Activated naive CD4-positive, alpha-beta T cell treated with anti-CD3 and anti-CD28 coated beads for 36 hours (primary cell): ENCODE results near the gene ACAP2. TPM values are rescaled to one million over a fixed set of nuclear protein-coding genes. Genes with fewer than 3 reads are reported as not detected.
"Not testable (repeated sequence)": the region's sequence is repeated elsewhere in the genome, so short reads cannot be mapped to it uniquely, and the experiment has no call there.

Experiments
- CTCF ChIA-PET: fragments of 350-600 bp; sonication (Branson Sonifier 250); formaldehyde crosslinking; loops from one replicate; lab custom pipeline; 2021; ENCODE audit warnings: antibody characterized with exemption; lab: Charles Lee
- DNase-seq: peaks from one replicate; pipeline ENCODE4 v3.0.0-alpha.2; 2020
- H3K27ac Mint-ChIP-seq: one replicate; pipeline ENCODE4 v1.8.0; 2021; ENCODE audit warnings: mild to moderate bottlenecking, mixed read lengths
- H3K27me3 Mint-ChIP-seq: one replicate; pipeline ENCODE4 v1.8.0; 2021; ENCODE audit warnings: low read depth, mixed read lengths
- H3K36me3 Mint-ChIP-seq: one replicate; pipeline ENCODE4 v1.8.0; 2021; ENCODE audit warnings: low read depth, mixed read lengths
- H3K4me1 Mint-ChIP-seq: one replicate; pipeline ENCODE4 v1.8.0; 2021; ENCODE audit warnings: low read depth, mixed read lengths
- H3K4me3 Mint-ChIP-seq: one replicate; pipeline ENCODE4 v1.8.0; 2021; ENCODE audit warnings: mild to moderate bottlenecking, moderate library complexity, mixed read lengths
- H3K9me3 Mint-ChIP-seq: one replicate; pipeline ENCODE4 v1.8.0; 2021; ENCODE audit warnings: mixed read lengths
- intact Hi-C: fragments of 100-400 bp; cut with micrococcal nuclease; formaldehyde crosslinking; loops from one replicate; pipeline ENCODE4 v1.15.1; 2023
- total RNA-seq, 2 experiments: library from RNA; stranded (reverse); gene quantifications; one replicate each; pipeline ENCODE4 v1.2.3, GENCODE V29; 2021

Gene ACAP2
- total RNA-seq, 2 experiments from 2014 or later: 37.9 to 42.1 TPM

DNA sequence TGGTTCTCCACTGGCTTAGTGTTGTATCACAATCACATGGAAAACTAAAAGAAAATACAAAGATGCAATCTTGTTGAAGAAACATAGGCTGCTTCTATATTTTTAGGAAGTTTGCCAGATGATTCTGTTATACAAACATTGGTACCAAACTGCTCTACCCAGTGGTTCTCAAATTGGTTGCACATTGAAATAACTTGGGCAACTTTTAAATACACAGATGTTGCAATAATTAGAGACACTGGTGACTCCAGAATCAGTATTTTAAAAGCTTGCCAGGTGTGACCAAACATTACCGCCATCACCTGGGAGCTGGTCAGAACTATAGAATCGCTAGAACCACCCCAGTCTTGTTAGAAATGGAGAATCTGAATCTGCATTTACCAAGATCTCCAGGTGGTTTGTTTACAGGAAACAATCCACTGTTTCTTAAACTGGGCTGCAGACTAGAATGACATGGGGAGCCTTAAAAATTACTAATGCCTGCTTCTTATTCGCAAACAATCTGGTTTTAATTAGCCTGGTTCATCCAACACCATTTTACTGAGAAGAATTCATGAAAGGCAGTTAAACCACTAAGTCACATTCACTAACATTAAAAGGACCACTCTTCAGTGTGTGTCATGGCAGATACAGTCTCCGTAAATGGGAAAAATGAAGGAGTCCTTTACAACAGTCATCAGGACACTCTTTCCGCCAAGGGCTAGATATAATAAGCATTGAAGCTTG lies 76.5 kb downstream of the ACAP2 start:
- CTCF ChIA-PET: interaction anchor here (1.2 kb wide), 1 partner anchor 172 kb away, joined by 3 read pairs; no protein-coding TSS in a partner anchor

DNA sequence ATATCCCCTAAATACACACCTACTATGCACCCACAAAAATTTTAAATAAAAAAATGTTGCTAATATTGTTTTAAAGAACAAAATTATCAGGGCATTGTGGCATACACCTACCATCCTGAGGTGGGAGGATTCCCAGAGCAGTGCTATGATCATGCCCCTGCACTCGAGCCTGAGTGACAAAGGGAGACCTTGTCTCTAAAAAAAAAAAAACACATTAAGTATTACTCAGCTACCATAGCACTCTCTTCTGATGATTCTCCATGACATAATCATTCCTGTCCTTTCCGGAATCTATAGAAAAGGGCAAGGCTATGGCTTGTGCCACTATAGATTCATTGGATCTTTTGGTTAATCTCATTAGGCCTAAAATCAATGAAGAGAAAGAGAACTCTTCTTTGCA lies 77.4 kb downstream of the ACAP2 start:
- H3K36me3 Mint-ChIP-seq: peaks cover 15% of the 10 kb centered on the region
- CTCF ChIA-PET: no interaction called here
- H3K27me3 Mint-ChIP-seq: no peaks in the 10 kb centered on the region
- H3K9me3 Mint-ChIP-seq: no peaks in the 10 kb centered on the region
- intact Hi-C loops: no loop called here
- DNase-seq: no peak
- H3K4me1 Mint-ChIP-seq: peaks cover 16% of the 10 kb centered on the region
- no peak overlapping the region for H3K4me3 Mint-ChIP-seq
- no peak overlapping the region for H3K27ac Mint-ChIP-seq

More for the DNA sequence above, 76.5 kb downstream of the ACAP2 start:
- H3K36me3 Mint-ChIP-seq: peaks cover 23% of the 10 kb centered on the region
- peaks cover 11% of the 10 kb centered on the region for H3K4me1 Mint-ChIP-seq
- no peak overlapping the region for H3K27ac Mint-ChIP-seq
- no peaks in the 10 kb centered on the region for H3K9me3 Mint-ChIP-seq
- DNase-seq: no peak
- no peaks in the 10 kb centered on the region for H3K27me3 Mint-ChIP-seq
- intact Hi-C loops: no loop called here
- H3K4me3 Mint-ChIP-seq: no peak overlapping the region

DNA sequence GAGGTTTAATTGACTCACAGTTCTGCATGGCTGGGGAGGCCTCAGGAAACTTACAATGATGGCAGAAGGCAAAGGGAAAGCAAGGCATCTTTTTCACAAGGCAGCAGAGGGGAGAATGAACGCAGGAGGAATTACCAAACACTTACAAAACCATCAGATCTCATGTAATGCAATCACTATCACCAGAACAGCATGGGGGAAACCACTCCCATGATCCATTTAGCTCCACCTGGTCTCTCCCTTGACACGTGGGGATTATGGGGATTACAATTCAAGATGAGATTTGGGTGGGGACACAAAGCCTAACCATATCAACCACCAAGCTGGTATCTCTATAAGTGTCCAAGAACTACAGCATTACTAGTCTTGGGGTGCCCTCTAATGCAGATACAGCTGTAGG lies 85.0 kb downstream of the ACAP2 start:
- DNase-seq, H3K27me3 Mint-ChIP-seq, intact Hi-C loops, H3K4me3 Mint-ChIP-seq, CTCF ChIA-PET, H3K27ac Mint-ChIP-seq, H3K9me3 Mint-ChIP-seq: not testable (repeated sequence)
- Mint-ChIP-seq H3K4me1 (peaks cover 43% of the 10 kb centered on the region), H3K36me3 (peaks cover 20% of the 10 kb centered on the region)

GRCh38 chr3:195356151-195357086 lies 86.4 kb downstream of the ACAP2 start:
- no peak overlapping the region for H3K27ac Mint-ChIP-seq
- no peaks in the 10 kb centered on the region for H3K27me3 Mint-ChIP-seq
- H3K9me3 Mint-ChIP-seq: peaks cover 1% of the 10 kb centered on the region
- H3K4me3 Mint-ChIP-seq: no peak overlapping the region
- intact Hi-C loops: no loop called here
- peaks cover 33% of the 10 kb centered on the region for H3K4me1 Mint-ChIP-seq
- CTCF ChIA-PET: no interaction called here
- no peak for DNase-seq
- peaks cover 19% of the 10 kb centered on the region for H3K36me3 Mint-ChIP-seq

DNA sequence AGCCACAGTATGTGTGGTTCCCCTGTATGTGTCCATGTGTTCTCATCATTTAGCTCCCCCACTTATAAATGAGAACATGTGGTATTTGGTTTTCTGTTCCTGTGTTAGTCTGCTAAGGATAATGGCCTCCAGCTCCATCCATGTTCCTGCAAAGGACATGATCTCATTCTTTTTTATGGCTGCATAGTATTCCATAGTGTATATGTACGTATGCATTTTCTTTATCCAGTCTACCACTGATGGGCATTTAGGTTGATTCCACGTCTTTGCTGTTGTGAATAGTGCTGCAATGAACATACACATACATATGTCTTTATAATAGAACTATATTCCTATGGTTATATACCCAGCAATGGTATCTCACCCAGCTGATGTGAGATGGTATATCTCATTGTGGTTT lies 88.8 kb downstream of the ACAP2 start:
- peaks cover 18% of the 10 kb centered on the region for H3K36me3 Mint-ChIP-seq
- H3K27me3 Mint-ChIP-seq, H3K9me3 Mint-ChIP-seq, CTCF ChIA-PET, intact Hi-C loops, DNase-seq, H3K27ac Mint-ChIP-seq, H3K4me3 Mint-ChIP-seq: not testable (repeated sequence)
- peaks cover 16% of the 10 kb centered on the region for H3K4me1 Mint-ChIP-seq

DNA sequence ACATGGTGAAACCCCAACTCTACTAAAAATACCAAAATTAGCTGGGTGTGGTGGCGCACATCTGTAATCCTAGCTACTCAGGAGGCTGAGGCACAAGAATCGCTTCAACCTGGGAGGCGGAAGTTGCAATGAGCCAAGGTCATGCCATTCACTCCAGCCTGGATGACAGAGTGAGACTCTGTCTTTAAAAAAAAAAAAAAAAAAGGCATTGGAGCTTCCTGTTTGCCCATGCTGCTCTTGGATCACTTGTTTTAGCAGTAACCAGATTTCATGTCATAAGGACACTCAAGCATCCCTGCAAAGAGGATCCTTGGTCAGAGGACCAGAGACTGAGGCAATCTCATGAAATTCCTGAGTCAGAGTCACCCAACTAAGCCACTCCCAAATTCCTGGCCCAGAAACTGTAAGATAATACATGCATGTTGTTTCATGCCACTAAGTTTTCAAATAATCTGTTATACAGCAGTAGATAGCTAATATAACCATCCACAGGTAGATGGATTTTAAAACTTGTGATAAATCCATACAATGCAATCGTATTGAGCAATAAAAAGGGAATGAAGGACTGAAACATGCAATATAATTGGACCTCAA lies 89.8 kb downstream of the ACAP2 start:
- intact Hi-C loops: no loop called here

GRCh38 chr3:195348426-195349115 lies 94.2 kb downstream of the ACAP2 start:
- no peaks in the 10 kb centered on the region for H3K9me3 Mint-ChIP-seq
- H3K27ac Mint-ChIP-seq: no peak overlapping the region
- intact Hi-C loops: no loop called here
- H3K27me3 Mint-ChIP-seq: no peaks in the 10 kb centered on the region
- CTCF ChIA-PET: no interaction called here
- DNase-seq: no peak
- H3K36me3 Mint-ChIP-seq: peaks cover 4% of the 10 kb centered on the region
- peaks cover 7% of the 10 kb centered on the region for H3K4me1 Mint-ChIP-seq
- no peak overlapping the region for H3K4me3 Mint-ChIP-seq

More for the DNA sequence above, 89.8 kb downstream of the ACAP2 start:
- Mint-ChIP-seq H3K4me3 (no peak overlapping the region), H3K27me3 (no peaks in the 10 kb centered on the region), H3K9me3 (peaks cover 1% of the 10 kb centered on the region), H3K36me3 (peaks cover 21% of the 10 kb centered on the region), H3K4me1 (peaks cover 9% of the 10 kb centered on the region), H3K27ac (no peak overlapping the region)
- CTCF ChIA-PET: interaction anchor here (0.7 kb wide), 1 partner anchor 27 kb away, joined by 4 read pairs; no protein-coding TSS in a partner anchor
- DNase-seq: no peak

GRCh38 chr3:195337747-195338146 lies 105.1 kb downstream of the ACAP2 start:
- no peak for DNase-seq
- Mint-ChIP-seq H3K4me1 (peaks cover 4% of the 10 kb centered on the region), H3K9me3 (no peaks in the 10 kb centered on the region), H3K27ac (peak overlapping the region; percentile 10), H3K4me3 (no peak overlapping the region), H3K27me3 (no peaks in the 10 kb centered on the region), H3K36me3 (peaks cover 7% of the 10 kb centered on the region)
- intact Hi-C loops: no loop called here
- CTCF ChIA-PET: interaction anchor here (1.4 to 2.1 kb wide), 2 partner anchors 11 to 22 kb away, joined by 4 read pairs; no protein-coding TSS in a partner anchor

DNA sequence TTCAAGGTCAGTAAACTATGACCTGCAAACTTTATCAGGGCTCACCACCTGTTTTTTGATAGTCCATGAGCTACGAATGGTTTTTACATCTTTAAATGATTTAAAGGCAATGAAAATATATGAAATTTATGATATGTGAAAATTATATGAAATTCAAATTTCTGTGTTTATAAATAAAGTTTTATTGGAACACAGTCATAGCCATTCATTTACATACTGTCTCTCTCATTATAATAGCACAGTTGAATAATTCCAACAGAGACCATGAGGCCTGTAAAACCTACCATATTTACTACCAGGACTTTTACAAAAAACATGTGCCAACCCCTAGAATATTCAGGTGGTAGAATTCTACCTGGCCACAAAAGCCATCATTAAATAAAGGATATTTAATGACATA lies 107.9 kb downstream of the ACAP2 start:
- no peak for DNase-seq
- no peaks in the 10 kb centered on the region for H3K9me3 Mint-ChIP-seq
- intact Hi-C loops: no loop called here
- peaks cover 9% of the 10 kb centered on the region for H3K36me3 Mint-ChIP-seq
- H3K27ac Mint-ChIP-seq: no peak overlapping the region
- H3K27me3 Mint-ChIP-seq: no peaks in the 10 kb centered on the region
- no peaks in the 10 kb centered on the region for H3K4me1 Mint-ChIP-seq
- no peak overlapping the region for H3K4me3 Mint-ChIP-seq
- CTCF ChIA-PET: no interaction called here

GRCh38 chr3:195319060-195319459 lies 123.8 kb downstream of the ACAP2 start:
- Mint-ChIP-seq H3K4me1 (peaks cover 10% of the 10 kb centered on the region), H3K27me3 (no peaks in the 10 kb centered on the region), H3K27ac (no peak overlapping the region), H3K9me3 (peaks cover 12% of the 10 kb centered on the region), H3K36me3 (peaks cover 38% of the 10 kb centered on the region), H3K4me3 (no peak overlapping the region)
- peak; percentile 7 for DNase-seq
- intact Hi-C loops: no loop called here
- CTCF ChIA-PET: no interaction called here

GRCh38 chr3:195312714-195313113 lies 130.1 kb downstream of the ACAP2 start:
- Mint-ChIP-seq H3K4me1 (no peaks in the 10 kb centered on the region), H3K36me3 (no peaks in the 10 kb centered on the region), H3K4me3 (no peak overlapping the region), H3K9me3 (no peaks in the 10 kb centered on the region), H3K27ac (no peak overlapping the region), H3K27me3 (no peaks in the 10 kb centered on the region)
- no peak for DNase-seq
- CTCF ChIA-PET: no interaction called here
- intact Hi-C loops: no loop called here

DNA sequence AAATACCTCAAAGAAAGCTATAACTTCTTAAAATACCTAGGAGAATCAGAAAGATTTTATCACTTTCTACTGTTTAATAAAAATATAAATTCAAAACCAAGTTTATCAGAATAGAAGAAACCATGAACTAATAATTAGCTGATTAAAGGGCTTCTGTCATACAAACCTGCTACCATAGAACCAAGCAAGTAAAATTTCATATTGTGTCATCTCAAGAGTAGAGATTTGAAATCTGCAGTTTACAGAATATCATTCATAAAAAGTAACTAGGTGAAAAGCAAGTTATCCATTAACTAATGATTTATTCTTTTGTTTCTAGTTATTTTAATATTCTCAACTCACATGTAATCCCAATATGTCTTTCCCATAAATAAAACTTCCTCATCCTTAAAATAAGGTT lies 135.1 kb downstream of the ACAP2 start:
- Mint-ChIP-seq H3K9me3 (no peaks in the 10 kb centered on the region), H3K36me3 (peaks cover 3% of the 10 kb centered on the region), H3K4me3 (no peak overlapping the region), H3K27me3 (no peaks in the 10 kb centered on the region), H3K4me1 (no peaks in the 10 kb centered on the region), H3K27ac (no peak overlapping the region)
- intact Hi-C loops: no loop called here
- CTCF ChIA-PET: no interaction called here
- no peak for DNase-seq
